OCI-LY7 (cell line): ENCODE measurements around the gene NUB1. TPM values are rescaled to one million over a fixed set of nuclear protein-coding genes. Genes with fewer than 3 reads are reported as not detected.
A peak's percentile ranks its signal among the peaks of the same experiment; 100 is the strongest.

Experiments
- BruUV-seq: library from RNA; stranded (reverse); fragments of 400-500 nt; replicated peaks from 2 replicates; lab custom pipeline; 2021; lab: Mats Ljungman, UMichigan
- CTCF ChIA-PET: fragments of 300-600 bp; sonication (Branson Sonifier 250); formaldehyde crosslinking; loops from one replicate; lab custom pipeline; 2022; ENCODE audit warnings: antibody characterized with exemption; ENCODE audit not compliant: unreplicated experiment; lab: Charles Lee
- POLR2A ChIA-PET: fragments of 300-600 bp; sonication (Branson Sonifier 250); formaldehyde crosslinking; loops from one replicate; lab custom pipeline; 2022; ENCODE audit warnings: antibody characterized with exemption; lab: Charles Lee
- DNase-seq: peaks from one replicate; pipeline ENCODE4 v3.0.0-alpha.2; 2015; ENCODE audit warnings: low spot score
- H2AFZ ChIP-seq: fragments of 200-600 bp; sonication (generic), shearing (Covaris generic); 2 replicates; pipeline ENCODE4 v1.6.1; 2014; ENCODE audit warnings: mild to moderate bottlenecking, antibody characterized with exemption, low read length, moderate library complexity
- H3K27ac ChIP-seq: fragments of 200-600 bp; sonication (generic); 2 replicates; pipeline ENCODE4 v1.5.1; 2014; ENCODE audit warnings: mixed run types, low read depth, mild to moderate bottlenecking, moderate library complexity, low read length, inconsistent platforms; ENCODE audit not compliant: poor library complexity, severe bottlenecking
- H3K36me3 ChIP-seq: fragments of 200-600 bp; sonication (generic); 2 replicates; pipeline ENCODE4 v1.6.1; 2014; ENCODE audit warnings: mild to moderate bottlenecking, antibody characterized with exemption, low read length, moderate library complexity, mixed read lengths; ENCODE audit not compliant: insufficient read depth
- H3K4me1 ChIP-seq: fragments of 200-600 bp; sonication (generic); 2 replicates; pipeline ENCODE4 v1.5.1; 2014; ENCODE audit warnings: mild to moderate bottlenecking, low read length; ENCODE audit not compliant: insufficient read depth, poor library complexity, severe bottlenecking
- H3K4me2 ChIP-seq: fragments of 200-600 bp; sonication (generic); 2 replicates; pipeline ENCODE4 v1.6.1; 2014; ENCODE audit warnings: mild to moderate bottlenecking, low read length
- H3K4me3 ChIP-seq: fragments of 200-600 bp; sonication (generic); 2 replicates; pipeline ENCODE4 v1.5.1; 2014; ENCODE audit warnings: mild to moderate bottlenecking, low read depth, low read length; ENCODE audit not compliant: poor library complexity, severe bottlenecking
- H3K79me2 ChIP-seq: fragments of 200-600 bp; sonication (generic); 2 replicates; pipeline ENCODE4 v1.6.1; 2016; ENCODE audit warnings: low read depth, mild to moderate bottlenecking, low read length, moderate library complexity, mixed read lengths; ENCODE audit not compliant: insufficient read depth
- H3K9me2 ChIP-seq: fragments of 200-600 bp; sonication (generic); 2 replicates; pipeline ENCODE4 v1.6.1; 2016; ENCODE audit warnings: mild to moderate bottlenecking, low read length, mixed read lengths; ENCODE audit not compliant: insufficient read depth
- H3K9me3 ChIP-seq: fragments of 200-600 bp; sonication (generic); 2 replicates; pipeline ENCODE4 v1.6.1; 2014; ENCODE audit warnings: mild to moderate bottlenecking, mixed run types, low read length, mixed read lengths
- H4K20me1 ChIP-seq: fragments of 200-600 bp; sonication (generic); 2 replicates; pipeline ENCODE4 v1.6.1; 2014; ENCODE audit warnings: mild to moderate bottlenecking, antibody characterized with exemption, low read length, moderate library complexity, mixed read lengths; ENCODE audit not compliant: insufficient read depth
- EZH2phosphoT487 ChIP-seq: fragments of 200-600 bp; sonication (generic); IDR thresholded peaks from 2 replicates; pipeline ENCODE4 v1.6.1; 2018; ENCODE audit warnings: low read depth, borderline replicate concordance, mild to moderate bottlenecking, mixed run types, antibody characterized with exemption, low read length, moderate library complexity, mixed read lengths
- intact Hi-C: fragments of 100-400 bp; cut with micrococcal nuclease; formaldehyde crosslinking; loops from one replicate; pipeline ENCODE4 v1.10.0; 2022; ENCODE audit not compliant: unreplicated experiment
- total RNA-seq, 2 experiments: library from RNA; depleted of rRNA in 1 of 2; stranded (reverse); fragments of >200 nt in 1 of 2; shearing (Covaris generic) in 1 of 2; gene quantifications; 2 replicates each; pipeline ENCODE4 v1.2.3, GENCODE V29; 2014 to 2022
- TF ChIP-seq, protein P1 (sequence below): fragments of 200-600 bp; sonication (generic); conservative IDR thresholded peaks from 2 replicates; pipeline ENCODE4 v1.5.1; 2014; ENCODE audit warnings: mild to moderate bottlenecking, antibody characterized with exemption, low read length, moderate library complexity, mixed read lengths

NUB1 gene
- total RNA-seq, 2 experiments from 2014 or later, result 44.1 to 50.7 TPM

DNA sequence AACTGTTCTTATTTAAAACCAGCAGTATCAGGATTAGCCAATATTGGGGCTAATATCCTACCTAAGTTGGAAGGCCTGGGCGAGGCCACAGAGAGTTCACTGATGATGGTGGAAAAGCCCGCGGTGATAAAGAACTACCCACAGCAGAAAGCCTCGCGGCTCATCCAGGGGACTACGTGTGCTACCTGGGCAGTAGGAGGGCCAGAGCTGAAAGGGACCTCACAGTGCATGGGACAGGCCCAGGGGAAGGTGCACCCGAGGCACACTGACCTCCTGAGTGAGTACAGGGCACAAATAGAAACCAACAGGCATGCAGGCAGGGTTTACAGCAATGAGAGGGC lies 66.9 kb downstream of the NUB1 start:
- Histone ChIP-seq H3K9me3 (no peaks in the 10 kb centered on the region), H3K79me2 (no peaks in the 10 kb centered on the region), H3K4me1 (no peaks in the 10 kb centered on the region), H3K27ac (no peak overlapping the region), H4K20me1 (no peaks in the 10 kb centered on the region), H3K4me3 (no peak overlapping the region), H3K4me2 (no peak overlapping the region), H2AFZ (no peak overlapping the region), H3K36me3 (no peaks in the 10 kb centered on the region), H3K9me2 (no peaks in the 10 kb centered on the region)
- CTCF ChIA-PET, result no interaction called here
- POLR2A ChIA-PET, result no interaction called here
- DNase-seq, result no peak
- TF ChIP-seq, protein P1, sequence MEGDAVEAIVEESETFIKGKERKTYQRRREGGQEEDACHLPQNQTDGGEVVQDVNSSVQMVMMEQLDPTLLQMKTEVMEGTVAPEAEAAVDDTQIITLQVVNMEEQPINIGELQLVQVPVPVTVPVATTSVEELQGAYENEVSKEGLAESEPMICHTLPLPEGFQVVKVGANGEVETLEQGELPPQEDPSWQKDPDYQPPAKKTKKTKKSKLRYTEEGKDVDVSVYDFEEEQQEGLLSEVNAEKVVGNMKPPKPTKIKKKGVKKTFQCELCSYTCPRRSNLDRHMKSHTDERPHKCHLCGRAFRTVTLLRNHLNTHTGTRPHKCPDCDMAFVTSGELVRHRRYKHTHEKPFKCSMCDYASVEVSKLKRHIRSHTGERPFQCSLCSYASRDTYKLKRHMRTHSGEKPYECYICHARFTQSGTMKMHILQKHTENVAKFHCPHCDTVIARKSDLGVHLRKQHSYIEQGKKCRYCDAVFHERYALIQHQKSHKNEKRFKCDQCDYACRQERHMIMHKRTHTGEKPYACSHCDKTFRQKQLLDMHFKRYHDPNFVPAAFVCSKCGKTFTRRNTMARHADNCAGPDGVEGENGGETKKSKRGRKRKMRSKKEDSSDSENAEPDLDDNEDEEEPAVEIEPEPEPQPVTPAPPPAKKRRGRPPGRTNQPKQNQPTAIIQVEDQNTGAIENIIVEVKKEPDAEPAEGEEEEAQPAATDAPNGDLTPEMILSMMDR, result no peak
- no peak for TF ChIP-seq EZH2phosphoT487
- BruUV-seq, result no TSS peak
- intact Hi-C loops, result no loop called here

DNA sequence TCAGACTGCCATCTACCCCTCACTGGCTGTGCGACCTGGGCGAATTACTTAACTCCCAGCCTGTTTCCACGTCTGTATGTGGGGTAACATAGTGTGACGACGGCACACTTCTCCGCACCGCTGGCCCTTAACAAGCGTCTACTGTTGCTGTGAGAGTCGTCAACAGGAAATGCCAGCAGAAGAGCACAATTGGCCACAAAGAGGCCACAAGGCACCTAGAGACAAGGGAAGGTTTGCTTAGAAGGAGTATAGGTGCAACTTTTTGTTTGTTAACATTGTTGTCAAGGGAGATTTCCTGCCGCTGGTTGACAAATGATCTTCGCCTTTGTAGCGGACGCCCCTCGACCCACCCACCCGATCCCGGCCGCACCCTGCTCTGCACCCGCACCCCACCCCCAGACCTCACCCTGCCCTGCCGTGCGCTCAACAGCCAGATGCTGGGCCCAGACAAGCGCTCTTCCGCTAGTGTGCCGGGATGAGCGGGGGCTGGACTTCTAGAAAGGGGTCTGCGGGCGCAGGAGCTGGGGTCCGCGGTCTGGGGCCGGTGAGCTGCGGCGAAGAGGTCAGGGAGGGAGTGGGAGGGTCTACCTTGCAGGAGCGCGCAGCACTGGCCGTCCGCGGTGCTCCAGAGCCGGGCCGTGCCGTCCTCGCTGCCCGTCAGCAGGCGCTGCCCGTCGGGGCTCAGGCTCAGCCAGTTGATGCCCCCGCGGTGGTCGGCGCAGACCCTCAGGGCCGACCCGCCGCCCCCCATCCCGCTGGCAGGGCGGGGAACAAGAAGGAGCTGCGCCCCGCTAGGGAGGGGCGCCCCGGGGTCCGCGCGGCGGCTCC lies 67.4 kb downstream of the NUB1 start:
- no peak for TF ChIP-seq EZH2phosphoT487
- TF ChIP-seq, protein P1, result no peak
- no peaks in the 10 kb centered on the region for H3K4me1 ChIP-seq
- peak; percentile 36 for DNase-seq
- ChIA-PET POLR2A (no interaction called here), CTCF (no interaction called here)
- no peak overlapping the region for H3K4me2 ChIP-seq
- H3K27ac ChIP-seq, result no peak overlapping the region
- intact Hi-C loops, result no loop called here
- BruUV-seq, result no TSS peak
- no peaks in the 10 kb centered on the region for H4K20me1 ChIP-seq
- no peaks in the 10 kb centered on the region for H3K9me2 ChIP-seq
- no peaks in the 10 kb centered on the region for H3K36me3 ChIP-seq
- H3K79me2 ChIP-seq, result no peaks in the 10 kb centered on the region
- H3K4me3 ChIP-seq, result no peak overlapping the region
- H3K9me3 ChIP-seq, result no peaks in the 10 kb centered on the region
- H2AFZ ChIP-seq, result no peak overlapping the region

DNA sequence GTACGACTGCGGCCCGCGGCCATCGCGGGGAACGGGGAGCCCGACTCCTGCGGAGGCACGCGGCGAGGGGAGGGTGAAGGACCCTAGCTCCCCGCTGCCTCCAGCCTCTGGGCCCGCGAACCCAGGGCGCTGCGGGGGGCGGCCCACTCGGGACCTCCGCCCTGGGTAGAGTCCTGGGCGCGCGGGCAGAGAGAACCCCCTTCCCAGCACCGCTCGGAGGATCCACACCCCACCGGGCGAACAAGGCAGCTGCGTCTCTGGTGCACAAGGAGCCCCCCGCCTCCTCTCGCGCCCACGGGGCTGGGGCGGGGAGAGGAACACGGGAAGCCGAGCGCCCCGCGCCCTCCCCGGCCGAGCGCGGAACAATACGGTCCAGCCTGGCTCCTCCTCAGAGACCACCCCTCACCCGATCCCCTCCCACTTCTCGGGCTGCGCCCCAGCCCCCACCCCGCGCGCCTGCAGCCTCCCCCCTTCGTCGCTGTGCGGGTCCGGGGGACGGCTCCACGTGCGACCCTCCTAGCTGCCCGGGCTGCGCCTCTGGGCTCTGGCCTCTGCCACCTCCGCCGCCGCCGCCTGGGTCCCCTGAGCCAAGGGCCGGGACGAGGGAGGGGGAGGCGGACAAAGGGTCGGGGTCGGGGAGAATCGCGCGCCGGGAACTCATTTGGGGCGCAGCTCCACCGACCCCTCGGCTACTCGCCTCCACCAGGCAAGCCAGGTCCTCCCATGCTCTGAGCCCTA lies 68.2 kb downstream of the NUB1 start, which contains the start of gene WDR86:
Gene WDR86 (minus strand): TSS at position 372 of the 738 bp plus-strand sequence. CDS start 449 bp downstream, outside the sequence.
- no peak for DNase-seq
- intact Hi-C loops, result no loop called here
- no peak for TF ChIP-seq EZH2phosphoT487
- TF ChIP-seq, protein P1, result no peak
- no peaks in the 10 kb centered on the region for H3K9me3 ChIP-seq
- H3K36me3 ChIP-seq, result no peaks in the 10 kb centered on the region
- no peaks in the 10 kb centered on the region for H3K79me2 ChIP-seq
- no peak within 1 kb of the TSS for H3K27ac ChIP-seq
- no peak within 1 kb of the TSS for H3K4me2 ChIP-seq
- ChIA-PET CTCF (no interaction called here), POLR2A (no interaction called here)
- H4K20me1 ChIP-seq, result no peaks in the 10 kb centered on the region
- H3K4me1 ChIP-seq, result no peaks in the 10 kb centered on the region
- no peaks in the 10 kb centered on the region for H3K9me2 ChIP-seq
- no peak within 1 kb of the TSS for H3K4me3 ChIP-seq
- no peak within 1 kb of the TSS for H2AFZ ChIP-seq
- BruUV-seq, result no TSS peak
